H9 (cell line): ENCODE measurements around the gene AKT1. TPM values are rescaled to one million over a fixed set of nuclear protein-coding genes. Genes with fewer than 3 reads are reported as not detected.

ENCODE experiments used
- DNase-seq: peaks from one replicate; pipeline ENCODE4 v3.0.0-alpha.2; 2017
- H2AFZ ChIP-seq: one replicate; pipeline ENCODE4 v1.6.1; 2013; ENCODE audit warnings: mild to moderate bottlenecking, low read length, control low read depth, moderate library complexity
- H2AK5ac ChIP-seq: 2 replicates; pipeline ENCODE4 v1.6.1; 2013; ENCODE audit warnings: low read length, control low read depth, mixed read lengths; ENCODE audit not compliant: insufficient read length
- H2BK120ac ChIP-seq: one replicate; pipeline ENCODE4 v1.6.1; 2013; ENCODE audit warnings: low read depth, mild to moderate bottlenecking, low read length, control low read depth, inconsistent platforms; ENCODE audit not compliant: poor library complexity, severe bottlenecking
- H2BK12ac ChIP-seq: 2 replicates; pipeline ENCODE4 v1.6.1; 2013; ENCODE audit warnings: low read length, control low read depth, mixed read lengths, low read depth; ENCODE audit not compliant: insufficient read length
- H2BK15ac ChIP-seq: 2 replicates; pipeline ENCODE4 v1.6.1; 2013; ENCODE audit warnings: low read depth, low read length, control low read depth
- H2BK20ac ChIP-seq: one replicate; pipeline ENCODE4 v1.6.1; 2013; ENCODE audit warnings: low read depth, mild to moderate bottlenecking, low read length, control low read depth, inconsistent platforms; ENCODE audit not compliant: poor library complexity, severe bottlenecking
- H2BK5ac ChIP-seq: 2 replicates; pipeline ENCODE4 v1.6.1; 2013; ENCODE audit warnings: low read length, control low read depth, mixed read lengths; ENCODE audit not compliant: insufficient read length
- H3K14ac ChIP-seq: 2 replicates; pipeline ENCODE4 v1.6.1; 2013; ENCODE audit warnings: low read length, control low read depth; ENCODE audit not compliant: insufficient read depth
- H3K18ac ChIP-seq: 2 replicates; pipeline ENCODE4 v1.6.1; 2013; ENCODE audit warnings: low read depth, mild to moderate bottlenecking, mixed read lengths, low read length, control low read depth; ENCODE audit not compliant: insufficient read length
- H3K23ac ChIP-seq: 2 replicates; pipeline ENCODE4 v1.6.1; 2013; ENCODE audit warnings: low read length, control low read depth, mixed read lengths, low read depth; ENCODE audit not compliant: insufficient read length
- H3K23me2 ChIP-seq: 2 replicates; pipeline ENCODE4 v1.6.1; 2013; ENCODE audit warnings: low read depth, mild to moderate bottlenecking, mixed read lengths, low read length, control low read depth; ENCODE audit not compliant: insufficient read length, poor library complexity, severe bottlenecking
- H3K27ac ChIP-seq: 2 replicates; pipeline ENCODE4 v1.5.1; 2013; ENCODE audit warnings: low read length, control low read depth, mixed read lengths, low read depth; ENCODE audit not compliant: insufficient read length
- H3K27me3 ChIP-seq: 2 replicates; pipeline ENCODE4 v1.6.1; 2013; ENCODE audit warnings: low read length, control low read depth, inconsistent platforms; ENCODE audit not compliant: insufficient read depth
- H3K4ac ChIP-seq: 2 replicates; pipeline ENCODE4 v1.6.1; 2013; ENCODE audit warnings: low read depth, mild to moderate bottlenecking, control low read depth, inconsistent platforms, low read length, moderate library complexity
- H3K4me1 ChIP-seq: 2 replicates; pipeline ENCODE4 v1.6.1; 2013; ENCODE audit warnings: low read length, control low read depth, inconsistent platforms; ENCODE audit not compliant: insufficient read depth
- H3K4me2 ChIP-seq: 2 replicates; pipeline ENCODE4 v1.6.1; 2013; ENCODE audit warnings: low read length, control low read depth, mixed read lengths; ENCODE audit not compliant: insufficient read length, insufficient read depth
- H3K56ac ChIP-seq: 2 replicates; pipeline ENCODE4 v1.6.1; 2013; ENCODE audit warnings: low read depth, mild to moderate bottlenecking, mixed read lengths, low read length, control low read depth; ENCODE audit not compliant: insufficient read length
- H3K79me1 ChIP-seq: 2 replicates; pipeline ENCODE4 v1.6.1; 2013; ENCODE audit warnings: low read depth, mild to moderate bottlenecking, moderate library complexity, low read length, control low read depth, inconsistent platforms; ENCODE audit not compliant: insufficient read depth, poor library complexity, severe bottlenecking
- H3K79me2 ChIP-seq: 2 replicates; pipeline ENCODE4 v1.6.1; 2013; ENCODE audit warnings: low read length, control low read depth, inconsistent platforms; ENCODE audit not compliant: insufficient read depth
- H3K9ac ChIP-seq: 2 replicates; pipeline ENCODE4 v1.6.1; 2013; ENCODE audit warnings: low read length, control low read depth, mixed read lengths; ENCODE audit not compliant: insufficient read length; ENCODE audit errors: extremely low read depth
- H3K9me3 ChIP-seq: one replicate; pipeline ENCODE4 v1.6.1; 2013; ENCODE audit warnings: low read depth, low read length, inconsistent platforms; ENCODE audit not compliant: control insufficient read depth
- H3T11ph ChIP-seq: one replicate; pipeline ENCODE4 v1.6.1; 2013; ENCODE audit warnings: mild to moderate bottlenecking, low read length, control low read depth, inconsistent platforms
- H4K20me1 ChIP-seq: one replicate; pipeline ENCODE4 v1.6.1; 2013; ENCODE audit not compliant: control insufficient read depth, insufficient read length, insufficient read depth
- H4K5ac ChIP-seq: 2 replicates; pipeline ENCODE4 v1.6.1; 2013; ENCODE audit warnings: low read depth, mild to moderate bottlenecking, mixed read lengths, low read length, control low read depth; ENCODE audit not compliant: insufficient read length
- H4K8ac ChIP-seq: replicated peaks from 2 replicates; pipeline ENCODE4 v1.6.1; 2013; ENCODE audit warnings: low read length, control low read depth, mixed read lengths, low read depth; ENCODE audit not compliant: insufficient read length
- H4K91ac ChIP-seq: 2 replicates; pipeline ENCODE4 v1.6.1; 2013; ENCODE audit warnings: low read depth, mild to moderate bottlenecking, moderate library complexity, mixed read lengths, low read length, control low read depth; ENCODE audit not compliant: insufficient read length
- H3K27ac Mint-ChIP-seq, 3 experiments: 2 replicates in 2 of 3; 3 replicates in 1 of 3; pipeline ENCODE4 v1.8.0; 2020 to 2021; ENCODE audit warnings: mixed read lengths in 3 of 3, mild to moderate bottlenecking in 1 of 3, moderate library complexity in 1 of 3
- H3K27me3 Mint-ChIP-seq: 2 replicates; pipeline ENCODE4 v1.8.0; 2021; ENCODE audit warnings: low read depth, mild to moderate bottlenecking, moderate library complexity, mixed read lengths
- H3K36me3 Mint-ChIP-seq, 3 experiments: 2 replicates in 2 of 3; 3 replicates in 1 of 3; pipeline ENCODE4 v1.8.0; 2020 to 2021; ENCODE audit warnings: low read depth in 3 of 3, mixed read lengths in 3 of 3; ENCODE audit not compliant: insufficient read depth in 1 of 3
- H3K4me1 Mint-ChIP-seq, 2 experiments: 2 replicates each; pipeline ENCODE4 v1.8.0; 2020; ENCODE audit warnings: mixed read lengths in 2 of 2
- H3K4me3 Mint-ChIP-seq, 2 experiments: 2 replicates in 1 of 2; 3 replicates in 1 of 2; pipeline ENCODE4 v1.8.0; 2020 to 2021; ENCODE audit warnings: mild to moderate bottlenecking in 2 of 2, mixed read lengths in 2 of 2, moderate library complexity in 1 of 2
- H3K9me3 Mint-ChIP-seq, 2 experiments: 2 replicates in 1 of 2; 3 replicates in 1 of 2; pipeline ENCODE4 v1.8.0; 2020; ENCODE audit warnings: mild to moderate bottlenecking in 2 of 2, mixed read lengths in 2 of 2, moderate library complexity in 1 of 2
- CTCF ChIP-seq: fragments of 200-600 bp; sonication (generic); conservative IDR thresholded peaks from 3 replicates; pipeline ENCODE4 v1.8.0; 2021; ENCODE audit warnings: antibody characterized with exemption, mild to moderate bottlenecking
- WGBS: extraction: QIAGEN DNeasy Blood & Tissue Kit; methylation state at CpG from one replicate; pipeline ENCODE4 v1.1.7; 2013; ENCODE audit warnings: missing lambda C conversion rate, low lambda C conversion rate, mixed read lengths; ENCODE audit not compliant: insufficient read length; ENCODE audit errors: extremely low coverage; 5-methylcytosine and 5-hydroxymethylcytosine counted together
- total RNA-seq: library from RNA; stranded (reverse); gene quantifications from 2 replicates; pipeline ENCODE4 v1.2.1, GENCODE V29; 2021

AKT1 gene
- total RNA-seq, 1 experiment from 2014 or later: 101 TPM

GRCh38 chr14:104824353-104824997 lies 28.9 kb upstream of the AKT1 start:
- Mint-ChIP-seq H3K36me3 (peaks cover 0 to 6% (median 5%) of the 10 kb centered on the region in 3 experiments; a peak in 5 of 7 replicates), H3K27me3 (peaks cover 37% of the 10 kb centered on the region), H3K9me3 (peaks cover 10 to 12% of the 10 kb centered on the region in 2 experiments), H3K27ac (no peak overlapping the region), H3K4me3 (peak overlapping the region; percentile 2 to 93; a peak in 4 of 5 replicates), H3K4me1 (peaks cover 15 to 21% of the 10 kb centered on the region in 2 experiments)
- no peaks in the 10 kb centered on the region for H3K79me1 ChIP-seq
- no peak for DNase-seq
- H3K9me3 ChIP-seq: no peaks in the 10 kb centered on the region
- no peak overlapping the region for H4K91ac ChIP-seq
- H3K23me2 ChIP-seq: peaks cover 15% of the 10 kb centered on the region
- WGBS: 100% methylated on average over 2 of the region's 2 CpGs
- no peak overlapping the region for H2BK20ac ChIP-seq
- no peak overlapping the region for H3K9ac ChIP-seq
- H3K4me2 ChIP-seq: no peak overlapping the region
- H3K4ac ChIP-seq: no peak overlapping the region
- no peak overlapping the region for H3K56ac ChIP-seq
- H4K20me1 ChIP-seq: no peaks in the 10 kb centered on the region
- no peak overlapping the region for H2BK12ac ChIP-seq
- no peaks in the 10 kb centered on the region for H3K4me1 ChIP-seq
- no peak overlapping the region for H3K18ac ChIP-seq
- no peak overlapping the region for H3K14ac ChIP-seq
- no peak overlapping the region for H2BK5ac ChIP-seq
- no peak overlapping the region for H2BK120ac ChIP-seq
- no peak overlapping the region for H2AK5ac ChIP-seq
- no peak overlapping the region for H3K27ac ChIP-seq
- H4K8ac ChIP-seq: no peak overlapping the region
- no peak overlapping the region for H2AFZ ChIP-seq
- no peaks in the 10 kb centered on the region for H3K79me2 ChIP-seq
- no peak overlapping the region for H3T11ph ChIP-seq
- no peak overlapping the region for H2BK15ac ChIP-seq
- no peak for TF ChIP-seq CTCF
- H3K23ac ChIP-seq: no peak overlapping the region
- peaks cover 8% of the 10 kb centered on the region; the same call in 1 of the 2 replicates for H3K27me3 ChIP-seq
- H4K5ac ChIP-seq: no peak overlapping the region
